Measurements from ENCODE around the gene LBX2. TPM values are rescaled to one million over a fixed set of nuclear protein-coding genes. Genes with fewer than 3 reads are reported as not detected.

Gene LBX2
- total RNA-seq (2014; rRNA removed; shearing (Covaris generic)): 0.97 TPM in 1 of 2 replicates, not detected in the other

DNA sequence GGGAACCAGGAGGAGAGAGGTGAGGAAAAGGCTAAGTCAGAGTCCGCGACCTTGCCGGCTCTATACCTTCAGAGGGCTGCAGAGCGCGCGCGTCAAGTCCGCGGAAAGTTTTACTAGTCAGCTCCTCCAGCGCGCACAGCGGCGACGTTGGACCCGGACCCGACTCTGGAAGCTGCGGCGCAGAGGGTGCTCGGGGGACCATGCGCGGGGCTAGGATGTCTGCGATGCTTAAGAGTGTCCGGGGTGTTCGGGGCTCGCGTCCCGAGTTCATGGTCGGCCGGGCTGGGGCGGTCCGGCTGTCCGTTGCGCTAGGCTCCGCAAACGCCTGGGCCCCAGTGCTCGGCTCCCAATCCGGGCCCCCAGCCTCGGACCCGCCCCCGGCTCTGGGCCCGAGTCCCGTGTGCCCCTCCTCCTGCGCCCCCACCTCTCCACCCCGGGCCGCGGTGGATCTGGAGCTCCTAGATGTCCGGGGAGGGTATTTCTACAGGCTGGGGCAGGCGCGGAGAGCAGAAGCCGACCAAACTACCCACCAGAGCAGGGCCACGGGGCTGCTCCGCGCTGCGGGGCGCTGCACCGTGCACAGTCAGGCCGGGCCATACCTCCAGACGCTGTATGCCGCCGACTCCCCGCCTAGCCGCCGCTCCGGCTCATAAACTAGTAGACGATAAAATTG lies at the start of gene LBX2:
TSS of gene LBX2 (minus strand) at position 337 of the 673 bp plus-strand sequence. CDS start at position 271, 66 bp downstream.
- no peak for DNase-seq (ENCODE audit: low spot score)

DNA sequence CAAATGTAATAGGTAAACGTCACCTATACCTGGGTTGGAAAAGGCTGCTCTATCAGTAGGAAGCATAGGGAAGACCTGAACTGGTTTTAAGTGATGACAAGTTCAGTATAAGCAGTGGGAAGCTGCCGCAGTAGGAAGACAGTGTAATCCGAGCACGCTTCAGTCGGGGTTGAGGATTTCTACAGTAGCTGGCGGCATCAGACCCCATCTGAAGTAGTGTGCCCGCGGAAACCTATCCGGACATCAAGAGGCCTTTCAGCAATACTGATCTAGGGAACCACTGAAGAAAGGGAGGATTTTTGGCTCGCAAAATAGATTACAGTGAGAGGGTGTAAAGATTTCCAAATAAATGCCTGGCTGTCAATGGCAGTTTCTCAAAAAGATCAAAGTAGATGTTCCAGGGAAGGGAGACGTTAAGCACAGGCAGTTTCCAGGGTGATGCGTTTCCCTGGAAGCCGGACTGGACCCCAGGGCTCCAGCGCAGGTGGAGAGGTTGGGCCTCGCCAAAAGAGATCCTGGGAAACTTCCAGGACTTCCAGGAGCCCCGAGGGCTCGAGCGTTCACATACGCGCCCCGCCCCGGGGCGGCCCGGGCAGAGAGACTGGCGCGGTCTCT lies 49.0 kb upstream of the LBX2 start:
- no peak for DNase-seq (ENCODE audit: low spot score)

- no peak for DNase-seq (ENCODE audit: low spot score)
These were observed 46.6 kb upstream of the LBX2 start for GRCh38 chr2:74546004-74546403.

DNA sequence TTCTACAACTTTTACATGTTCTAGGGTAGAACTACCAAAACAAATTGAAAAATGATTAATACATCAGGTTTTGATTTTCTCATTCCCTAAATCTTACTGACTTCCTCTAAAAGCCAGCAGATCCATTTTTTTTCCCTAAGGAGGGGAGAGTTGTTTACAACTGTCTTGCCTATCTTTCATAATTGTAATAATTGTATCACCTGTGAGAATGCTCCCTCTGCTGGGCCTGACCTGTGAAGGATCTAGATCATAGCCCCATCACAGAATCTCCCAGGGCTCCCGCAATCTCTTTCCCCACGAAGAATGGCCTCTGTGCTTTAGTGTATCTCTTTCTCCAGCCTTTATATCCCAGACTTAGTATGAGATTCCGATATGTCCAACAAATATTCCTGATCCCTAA lies 45.2 kb upstream of the LBX2 start:
- DNase-seq (ENCODE audit: low spot score): no peak

GRCh38 chr2:74542978-74543377 lies 43.6 kb upstream of the LBX2 start:
- no peak for DNase-seq (ENCODE audit: low spot score)

DNA sequence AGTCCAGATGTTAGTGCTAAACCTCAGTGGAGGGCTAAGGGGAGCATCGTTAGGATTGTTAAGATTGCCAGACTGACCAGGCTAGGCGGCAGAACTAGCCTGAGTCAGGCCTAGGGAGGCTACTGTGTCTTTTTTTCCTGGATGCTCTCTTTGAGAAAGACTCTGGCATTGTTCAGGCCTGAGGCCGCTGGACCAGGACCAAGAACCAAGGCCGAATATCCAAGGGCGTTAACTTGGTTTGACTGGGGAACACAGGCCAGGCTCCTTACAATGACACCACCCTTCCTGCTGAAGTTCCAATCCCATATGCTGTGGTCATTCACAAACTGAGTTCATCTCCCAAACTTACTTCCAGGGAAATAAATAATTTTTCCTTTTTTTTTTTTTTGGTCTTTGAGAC lies 40.9 kb upstream of the LBX2 start:
- DNase-seq (ENCODE audit: low spot score): no peak

- DNase-seq (ENCODE audit: low spot score): no peak
These were observed 39.5 kb upstream of the LBX2 start for GRCh38 chr2:74538881-74539339.

GRCh38 chr2:74537140-74537539 lies 37.7 kb upstream of the LBX2 start:
- no peak for DNase-seq (ENCODE audit: low spot score)

DNA sequence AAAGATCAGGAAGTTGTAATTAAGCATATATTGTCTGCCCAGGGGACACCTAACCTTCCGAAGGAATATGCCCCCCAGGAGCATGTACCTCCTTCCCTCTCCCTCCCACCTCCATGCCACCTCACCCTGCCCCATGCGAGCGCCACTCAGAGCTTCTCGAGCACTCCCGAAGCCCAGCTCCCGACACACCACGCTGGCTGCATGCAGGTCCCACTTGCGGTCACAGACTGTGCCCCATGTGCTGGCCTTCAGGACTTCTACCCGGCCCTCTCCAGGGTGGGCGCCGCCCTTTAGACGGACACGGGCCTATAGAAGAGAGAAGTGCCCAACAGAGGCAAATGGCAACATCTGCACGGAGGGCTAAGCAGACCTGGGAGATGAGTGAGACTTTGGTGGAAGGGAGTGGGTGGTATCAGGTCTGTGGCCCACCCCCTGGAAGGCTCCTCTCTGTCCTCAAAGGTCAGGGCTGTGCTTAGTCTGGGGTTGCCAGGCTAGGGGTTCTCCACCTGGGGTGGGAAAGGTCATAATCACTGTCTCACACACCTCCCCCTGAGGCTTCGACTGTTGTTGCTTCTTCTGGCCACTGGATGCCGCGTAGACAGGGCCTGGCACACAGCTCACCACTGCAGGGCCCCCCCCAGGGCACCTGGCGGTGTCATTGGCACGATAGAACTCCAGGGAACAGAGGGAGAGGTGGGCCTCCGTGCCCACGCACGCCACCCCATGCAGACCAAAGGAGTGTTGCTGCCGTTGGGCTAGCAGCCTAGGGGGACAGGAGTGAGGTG lies 37.0 kb upstream of the LBX2 start:
- no peak for DNase-seq (ENCODE audit: low spot score)

GRCh38 chr2:74535440-74535965 lies 36.1 kb upstream of the LBX2 start:
- DNase-seq (ENCODE audit: low spot score): no peak

DNA sequence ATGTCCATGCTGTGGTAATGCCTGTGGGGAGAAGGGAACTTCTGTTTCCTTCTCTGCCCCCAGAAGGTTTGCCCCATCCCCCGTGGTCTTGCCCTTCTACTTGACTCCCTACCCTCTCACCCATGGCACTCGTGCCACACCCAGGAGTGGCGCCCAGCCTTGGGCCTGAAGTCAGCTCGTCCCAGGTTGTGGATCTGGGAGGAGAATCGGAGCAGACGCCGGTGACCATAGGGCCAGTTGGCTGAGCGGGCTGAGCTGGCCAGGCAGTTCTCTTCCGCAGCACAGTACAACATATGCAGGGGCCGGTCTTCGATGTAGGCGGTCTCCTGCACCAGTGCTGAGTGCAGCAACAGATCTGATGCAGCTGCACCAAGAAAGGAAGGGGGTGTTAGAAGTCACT lies 35.0 kb upstream of the LBX2 start:
- DNase-seq (ENCODE audit: low spot score): no peak

DNA sequence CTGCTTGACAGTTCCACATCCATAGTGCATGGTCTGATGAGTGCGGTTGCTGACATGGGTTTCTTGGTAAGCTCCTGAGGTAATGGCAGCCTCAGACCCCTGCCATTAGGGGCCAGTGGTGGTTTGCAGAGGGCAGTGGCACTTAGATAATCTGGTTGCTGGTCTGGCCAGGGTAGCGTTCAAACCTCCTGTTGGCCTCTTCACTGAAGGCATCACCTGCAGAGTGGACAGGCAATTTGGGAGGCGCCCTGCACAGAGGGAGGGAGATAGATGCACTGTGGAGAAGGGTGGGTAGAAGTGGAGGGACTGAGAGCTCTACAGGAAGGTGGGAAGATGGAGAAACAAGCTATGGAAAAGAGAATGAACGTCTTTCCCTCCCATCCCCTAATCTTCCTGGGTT lies 34.1 kb upstream of the LBX2 start:
- no peak for DNase-seq (ENCODE audit: low spot score)

- DNase-seq (ENCODE audit: low spot score): peak; percentile 30
These were observed 32.8 kb upstream of the LBX2 start for GRCh38 chr2:74532222-74532621.

GRCh38 chr2:74531666-74532065 lies 32.3 kb upstream of the LBX2 start:
- no peak for DNase-seq (ENCODE audit: low spot score)

GRCh38 chr2:74530239-74531187 lies 31.1 kb upstream of the LBX2 start:
- DNase-seq (ENCODE audit: low spot score): no peak

- DNase-seq (ENCODE audit: low spot score): peak; percentile 98
These were observed 30.2 kb upstream of the LBX2 start, which contains the start of the genes AUP1 and HTRA2 for GRCh38 chr2:74529357-74530238. Gene AUP1, minus strand, starts transcription at chr2:74529706. Its CDS starts 77 bp downstream, at chr2:74529629. Gene HTRA2, plus strand, starts transcription at chr2:74529933. Its CDS starts 74 bp downstream, at chr2:74530007.

- DNase-seq (ENCODE audit: low spot score): no peak
These were observed 29.4 kb upstream of the LBX2 start for GRCh38 chr2:74528600-74529356.

GRCh38 chr2:74527741-74528140 lies 28.3 kb upstream of the LBX2 start:
- no peak for DNase-seq (ENCODE audit: low spot score)

DNA sequence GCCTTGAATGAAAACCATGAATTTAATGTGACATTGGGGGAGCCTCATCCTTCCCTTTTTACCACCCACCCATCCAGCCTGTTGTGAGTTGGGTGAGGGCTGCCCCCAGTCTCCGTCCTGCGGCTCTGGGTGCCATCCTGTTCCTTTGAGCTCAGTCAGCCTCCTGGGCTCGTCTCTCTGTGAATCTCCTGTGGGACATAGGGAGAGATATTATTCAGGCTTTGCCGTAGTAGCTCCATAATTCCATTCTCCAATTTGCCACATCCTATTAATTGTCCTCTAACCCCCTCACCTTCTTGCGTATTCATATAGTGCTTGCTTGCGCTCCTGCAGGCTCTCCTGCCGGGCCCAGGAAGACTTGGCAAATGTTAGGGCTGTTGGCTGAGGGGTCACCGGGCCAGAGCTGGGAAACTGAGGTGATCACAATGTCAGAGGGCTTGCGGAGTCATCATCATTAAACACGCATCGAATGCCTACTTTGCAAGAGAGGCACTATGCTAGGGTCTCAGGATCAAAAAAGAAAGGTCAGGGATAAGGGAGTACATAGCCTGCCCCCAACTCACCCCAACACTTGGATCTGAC lies 27.3 kb upstream of the LBX2 start:
- DNase-seq (ENCODE audit: low spot score): no peak

All from H4 (cell line).